Small intestine (tissue), 7 donors: ENCODE results near the gene ZFYVE28. TPM values are rescaled to one million over a fixed set of nuclear protein-coding genes. Genes with fewer than 3 reads are reported as not detected.
"Not testable (repeated sequence)": the region's sequence is repeated elsewhere in the genome, so short reads cannot be mapped to it uniquely, and the experiment has no call there.

Experiments used
- DNase-seq, 2 donors: peaks; one replicate each; pipeline versions ENCODE4 v3.0.0 to v3.0.0-alpha.2; 2013
- FAIRE-seq: peaks from 2 replicates; lab custom pipeline; 2012; peaks lifted over from hg19 to GRCh38; lab: Jason Lieb, UNC
- H3K27ac ChIP-seq, 3 donors: one replicate each; pipeline ENCODE4 v1.5.1; 2013; ENCODE audit warnings: low read length in 2 of 3, mild to moderate bottlenecking in 2 of 3, control low read depth in 1 of 3, inconsistent platforms in 1 of 3, low read depth in 1 of 3, moderate library complexity in 1 of 3
- H3K27me3 ChIP-seq, 3 donors: one replicate each; pipeline ENCODE4 v1.6.1; 2013; ENCODE audit warnings: low read length in 3 of 3, inconsistent platforms in 1 of 3; ENCODE audit not compliant: control insufficient read depth in 3 of 3, insufficient read depth in 3 of 3
- H3K36me3 ChIP-seq, 3 donors: one replicate each; pipeline ENCODE4 v1.6.1; 2013; ENCODE audit warnings: low read length in 3 of 3, inconsistent platforms in 1 of 3, low read depth in 1 of 3, mild to moderate bottlenecking in 1 of 3, moderate library complexity in 1 of 3; ENCODE audit not compliant: control insufficient read depth in 3 of 3, insufficient read depth in 2 of 3
- H3K4me1 ChIP-seq, 3 donors: one replicate each; pipeline ENCODE4 v1.6.1; 2013; ENCODE audit warnings: low read length in 2 of 3, inconsistent platforms in 1 of 3, low read depth in 1 of 3, mild to moderate bottlenecking in 1 of 3, moderate library complexity in 1 of 3; ENCODE audit not compliant: control insufficient read depth in 3 of 3, insufficient read depth in 2 of 3
- H3K4me3 ChIP-seq, 3 donors: one replicate each; pipeline ENCODE4 v1.5.1; 2013; ENCODE audit warnings: low read length in 3 of 3, control low read depth in 1 of 3, inconsistent platforms in 1 of 3, low read depth in 1 of 3, mild to moderate bottlenecking in 1 of 3, moderate library complexity in 1 of 3
- H3K9me3 ChIP-seq, 2 donors: one replicate each; pipeline ENCODE4 v1.6.1; 2013; ENCODE audit warnings: low read depth in 1 of 2, low read length in 1 of 2; ENCODE audit not compliant: control insufficient read depth in 2 of 2, insufficient read depth in 1 of 2
- WGBS, 3 donors: extraction: QIAGEN DNeasy Blood & Tissue Kit; methylation state at CpG; one replicate each; pipeline ENCODE4 v1.1.7; 2013; 5-methylcytosine and 5-hydroxymethylcytosine counted together
- polyA plus RNA-seq, 4 donors: library from polyadenylated mRNA; stranded (reverse) in 3 of 4; unstranded in 1 of 4; fragments of 200-250 nt in 3 of 4; fragments of 120-200 nt in 1 of 4; gene quantifications; one replicate each; pipeline versions ENCODE4 v1.2.1 to v1.2.3, GENCODE V29; 2013
- donor health status: healthy with polysubstance abuse.
- donor health status: control.
- donor health status: control.
- donor health status: Bipolar disorder and iron deficiency.
- donor health status: healthy.

ZFYVE28 gene
- polyA plus RNA-seq, 4 donors: 8.6 to 29.5 (median 12.8) TPM

GRCh38 chr4:2383760-2384159 is 34.7 kb downstream of the ZFYVE28 start:
- DNase-seq: no peak
- no peak for FAIRE-seq
- WGBS, 3 donors: 89 to 94% (median 93%) methylated on average over 5 of the region's 5 CpGs
- Histone ChIP-seq H3K27ac (no peak overlapping the region), H3K36me3 (no peaks in the 10 kb centered on the region), H3K4me1 (no peaks in the 10 kb centered on the region), H3K27me3 (no peaks in the 10 kb centered on the region), H3K9me3 (no peaks in the 10 kb centered on the region), H3K4me3 (no peak overlapping the region)

DNA sequence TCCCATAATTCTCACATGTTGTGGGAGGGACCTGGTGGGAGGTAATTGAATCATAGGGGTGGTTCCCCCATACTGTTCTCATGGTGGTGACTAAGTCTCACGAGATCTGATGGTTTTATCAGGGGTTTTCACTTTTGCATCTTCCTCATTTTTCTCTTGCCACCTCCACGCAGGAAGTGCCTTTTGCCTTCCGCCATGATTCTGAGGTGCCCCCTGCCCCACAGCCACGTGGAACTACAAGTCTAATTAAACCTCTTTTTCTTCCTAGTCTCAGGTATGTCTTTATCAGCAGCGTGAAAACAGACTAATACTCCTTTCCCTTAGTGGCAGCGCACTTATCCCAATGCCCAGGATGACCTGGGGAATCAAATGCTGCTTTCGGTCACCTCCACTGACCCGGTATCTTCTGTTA is 35.2 kb downstream of the ZFYVE28 start:
- not testable (repeated sequence) for H3K27me3 ChIP-seq, H3K27ac ChIP-seq, H3K4me3 ChIP-seq, H3K36me3 ChIP-seq, H3K4me1 ChIP-seq, H3K9me3 ChIP-seq, DNase-seq, FAIRE-seq
- 82 to 86% (median 85%) methylated on average over 8 of the region's 8 CpGs for WGBS, 3 donors

DNA sequence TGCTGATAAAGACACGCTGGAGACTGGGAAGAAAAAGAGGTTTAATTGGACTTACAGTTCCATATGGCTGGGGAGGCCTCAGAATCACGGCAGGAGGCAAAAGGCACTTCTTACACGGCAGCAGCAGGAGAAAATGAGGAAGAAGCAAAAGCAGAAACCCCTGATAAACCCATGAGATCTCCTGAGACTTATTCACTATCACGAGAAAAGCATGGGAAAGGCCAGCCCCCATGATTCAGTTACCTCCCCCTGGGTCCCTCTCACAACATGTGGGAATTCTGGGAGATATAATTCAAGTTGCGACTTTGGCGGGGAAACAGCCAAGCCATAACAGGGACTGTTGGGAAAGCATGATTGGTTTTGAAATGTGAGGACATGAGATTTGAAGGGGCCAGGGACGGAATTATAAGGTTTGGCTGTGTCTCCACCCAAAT is 35.7 kb downstream of the ZFYVE28 start:
- H3K9me3 ChIP-seq, H3K27ac ChIP-seq, H3K4me1 ChIP-seq, FAIRE-seq, H3K27me3 ChIP-seq, H3K36me3 ChIP-seq, DNase-seq, H3K4me3 ChIP-seq: not testable (repeated sequence)
- 81 to 88% (median 82%) methylated on average over 7 of the region's 7 CpGs for WGBS, 3 donors

DNA sequence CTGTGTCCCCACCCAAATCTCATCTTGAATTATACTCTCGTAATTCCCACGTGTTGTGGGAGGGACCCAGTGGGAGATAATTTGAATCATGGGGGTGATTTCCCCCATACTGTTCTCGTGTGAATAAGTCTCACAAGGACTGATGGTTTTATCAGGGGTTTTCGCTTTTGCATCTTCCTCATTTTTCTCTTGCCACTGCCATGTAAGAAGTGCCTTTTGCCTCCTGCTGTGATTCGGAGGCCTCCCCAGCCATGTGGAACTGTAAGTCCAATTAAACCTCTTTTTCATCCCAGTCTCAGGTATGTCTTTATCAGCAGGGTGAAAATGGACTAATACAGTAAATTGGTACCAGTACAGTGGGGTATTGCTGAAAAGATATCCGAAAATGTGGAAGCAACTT is 37.9 kb downstream of the ZFYVE28 start:
- not testable (repeated sequence) for H3K4me3 ChIP-seq, H3K9me3 ChIP-seq, H3K4me1 ChIP-seq, H3K27ac ChIP-seq, DNase-seq, H3K36me3 ChIP-seq, H3K27me3 ChIP-seq, FAIRE-seq
- 72 to 82% (median 82%) methylated on average over 6 of the region's 6 CpGs for WGBS, 3 donors

DNA sequence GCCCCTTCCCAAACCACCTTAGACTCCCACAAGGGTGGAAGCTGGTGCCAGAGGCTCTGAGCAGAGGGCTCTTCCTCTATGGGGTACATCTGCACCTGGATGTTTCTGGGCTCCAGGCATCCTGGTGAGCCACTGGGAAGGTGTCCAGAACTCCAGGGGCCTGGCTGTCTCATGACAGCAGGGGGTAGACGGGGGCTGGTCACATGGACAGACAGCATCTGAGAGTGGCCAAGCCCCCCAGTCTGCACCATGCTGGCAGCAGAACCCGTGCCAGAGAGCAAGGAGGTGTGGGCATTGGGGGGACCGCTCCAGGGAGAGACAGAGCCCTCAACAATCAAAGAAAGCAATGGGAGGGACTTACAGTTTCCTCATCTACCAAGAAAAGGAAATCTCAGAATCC is 39.5 kb downstream of the ZFYVE28 start:
- WGBS, 3 donors: 62 to 81% (median 70%) methylated on average over 3 of the region's 3 CpGs

GRCh38 chr4:2378401-2378800 is 40.0 kb downstream of the ZFYVE28 start:
- FAIRE-seq: no peak

More for the DNA sequence above, 39.5 kb downstream of the ZFYVE28 start:
- no peak overlapping the region for H3K4me3 ChIP-seq
- DNase-seq (no peak), FAIRE-seq (no peak)
- no peaks in the 10 kb centered on the region for H3K36me3 ChIP-seq
- H3K27ac ChIP-seq: no peak overlapping the region
- no peaks in the 10 kb centered on the region for H3K4me1 ChIP-seq
- no peaks in the 10 kb centered on the region for H3K9me3 ChIP-seq
- H3K27me3 ChIP-seq: no peaks in the 10 kb centered on the region

DNA sequence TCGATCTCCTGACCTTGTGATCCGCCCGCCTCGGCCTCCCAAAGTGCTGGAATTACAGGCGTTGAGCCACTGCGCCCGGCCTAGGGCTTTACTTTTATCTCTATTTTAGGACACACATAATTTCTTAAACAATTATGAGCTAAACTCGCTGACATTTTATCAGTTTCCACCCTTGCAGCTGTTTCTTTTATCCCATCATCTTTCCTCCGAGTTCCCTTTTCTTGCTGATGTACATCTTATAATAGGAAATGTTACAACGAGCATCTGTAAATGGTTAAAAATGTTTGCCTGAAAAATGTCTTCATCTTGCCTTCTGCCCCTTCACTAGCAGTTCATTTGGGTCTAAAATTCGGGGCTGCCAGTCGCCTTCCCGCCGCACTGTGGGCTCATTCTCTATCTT is 41.2 kb downstream of the ZFYVE28 start:
- DNase-seq (no peak), FAIRE-seq (no peak)
- WGBS, 3 donors: 86 to 89% (median 88%) methylated on average over 11 to 14 of the region's 14 CpGs

More at GRCh38 chr4:2378401-2378800, 40.0 kb downstream of the ZFYVE28 start:
- no peak for DNase-seq
- H3K4me1 ChIP-seq: no peaks in the 10 kb centered on the region
- no peaks in the 10 kb centered on the region for H3K36me3 ChIP-seq
- 69 to 76% (median 74%) methylated on average over 5 of the region's 5 CpGs for WGBS, 3 donors
- H3K27me3 ChIP-seq: no peaks in the 10 kb centered on the region
- no peak overlapping the region for H3K4me3 ChIP-seq
- no peaks in the 10 kb centered on the region for H3K9me3 ChIP-seq
- no peak overlapping the region for H3K27ac ChIP-seq

GRCh38 chr4:2375427-2375826 is 43.0 kb downstream of the ZFYVE28 start:
- no peaks in the 10 kb centered on the region for H3K27me3 ChIP-seq
- no peaks in the 10 kb centered on the region for H3K9me3 ChIP-seq
- no peak for FAIRE-seq
- DNase-seq: no peak
- 50 to 68% (median 51%) methylated on average over 9 to 10 of the region's 10 CpGs for WGBS, 3 donors
- no peak overlapping the region for H3K4me3 ChIP-seq
- H3K36me3 ChIP-seq: peaks cover 0 to 2% (median 0%) of the 10 kb centered on the region in 3 donors
- no peaks in the 10 kb centered on the region for H3K4me1 ChIP-seq
- H3K27ac ChIP-seq: no peak overlapping the region

More for the DNA sequence above, 41.2 kb downstream of the ZFYVE28 start:
- Histone ChIP-seq H3K27ac (no peak overlapping the region), H3K36me3 (no peaks in the 10 kb centered on the region), H3K9me3 (no peaks in the 10 kb centered on the region), H3K4me3 (no peak overlapping the region), H3K4me1 (no peaks in the 10 kb centered on the region), H3K27me3 (no peaks in the 10 kb centered on the region)

DNA sequence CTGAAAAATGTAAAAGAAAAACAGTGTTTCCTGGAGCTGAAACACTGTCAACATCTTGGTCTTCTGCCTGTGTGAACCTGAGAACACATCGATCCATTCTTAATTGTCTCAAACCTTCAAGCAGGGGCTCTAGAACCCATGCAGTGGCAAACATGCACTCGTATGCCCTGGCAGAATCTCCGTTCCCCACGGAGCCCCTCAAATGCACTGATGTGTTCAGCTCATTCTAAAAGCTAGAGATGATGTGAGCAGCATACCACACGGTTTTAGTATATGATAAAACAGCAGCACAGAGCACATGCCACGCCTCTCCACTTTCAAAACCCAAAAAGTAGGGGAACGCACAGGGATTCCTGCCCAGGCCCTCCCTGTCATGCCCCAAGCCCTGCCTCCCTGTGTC is 44.9 kb downstream of the ZFYVE28 start:
- Histone ChIP-seq H3K27me3 (no peaks in the 10 kb centered on the region), H3K4me3 (no peak overlapping the region), H3K36me3 (peaks cover 0 to 2% (median 0%) of the 10 kb centered on the region in 3 donors), H3K27ac (no peak overlapping the region), H3K4me1 (no peaks in the 10 kb centered on the region), H3K9me3 (peaks cover 1 to 7% of the 10 kb centered on the region in 2 donors)
- DNase-seq (no peak), FAIRE-seq (no peak)
- WGBS, 3 donors: 86 to 88% (median 88%) methylated on average over 7 of the region's 7 CpGs
